Liver (tissue), 3 donors: ENCODE results near the gene GLUD1.
"Not testable (repeated sequence)": the region's sequence is repeated elsewhere in the genome, so short reads cannot be mapped to it uniquely, and the experiment has no call there.

Source experiments
- CTCF ChIP-seq: fragments of 150-350 bp; IDR thresholded peaks from 2 replicates; pipeline ENCODE4 v1.5.1; 2017; ENCODE audit warnings: improper control_type of control experiment, low read depth, low read length; ENCODE audit not compliant: missing input control
- JUND ChIP-seq, 2 donors: IDR thresholded peaks; 2 replicates each; pipeline ENCODE4 v1.6.1; 2016; ENCODE audit warnings: antibody characterized with exemption in 2 of 2
- RAD21 ChIP-seq, 2 donors: IDR thresholded peaks; 2 replicates each; pipeline ENCODE4 v1.6.1; 2016; ENCODE audit warnings: antibody characterized with exemption in 2 of 2, mild to moderate bottlenecking in 2 of 2
- TAF1 ChIP-seq: conservative IDR thresholded peaks from 2 replicates; pipeline ENCODE4 v1.6.1; 2016; ENCODE audit warnings: antibody characterized with exemption, mild to moderate bottlenecking
- TF ChIP-seq, protein P1 (sequence below): IDR thresholded peaks from 2 replicates; pipeline ENCODE4 v1.6.1; 2016; ENCODE audit warnings: antibody characterized with exemption
- donor health status: healthy.
- donor health status: healthy.

GRCh38 chr10:87007674-87008073 is 87.0 kb downstream of the GLUD1 start:
- TF ChIP-seq CTCF; RAD21 (IDR thresholded peaks at IDR 0.05); TAF1; JUND (IDR thresholded peaks at IDR 0.05): not testable (repeated sequence)
- TF ChIP-seq, protein P1, sequence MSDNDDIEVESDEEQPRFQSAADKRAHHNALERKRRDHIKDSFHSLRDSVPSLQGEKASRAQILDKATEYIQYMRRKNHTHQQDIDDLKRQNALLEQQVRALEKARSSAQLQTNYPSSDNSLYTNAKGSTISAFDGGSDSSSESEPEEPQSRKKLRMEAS: not testable (repeated sequence)
